DND-41 (cell line): ENCODE measurements around the gene SPATS2.

ENCODE experiments used
- EZH2 ChIP-seq: IDR thresholded peaks from 3 replicates; pipeline ENCODE4 v1.6.1; 2012; ENCODE audit warnings: borderline replicate concordance, low read depth, mild to moderate bottlenecking, moderate library complexity, low read length, inconsistent platforms; ENCODE audit not compliant: severe bottlenecking
- TF ChIP-seq, protein P1 (sequence below): IDR thresholded peaks from 2 replicates; pipeline ENCODE4 v1.5.1; 2012; ENCODE audit warnings: borderline replicate concordance, low read length, moderate library complexity, mild to moderate bottlenecking; ENCODE audit not compliant: poor library complexity, severe bottlenecking; ENCODE audit errors: extremely low read depth

DNA sequence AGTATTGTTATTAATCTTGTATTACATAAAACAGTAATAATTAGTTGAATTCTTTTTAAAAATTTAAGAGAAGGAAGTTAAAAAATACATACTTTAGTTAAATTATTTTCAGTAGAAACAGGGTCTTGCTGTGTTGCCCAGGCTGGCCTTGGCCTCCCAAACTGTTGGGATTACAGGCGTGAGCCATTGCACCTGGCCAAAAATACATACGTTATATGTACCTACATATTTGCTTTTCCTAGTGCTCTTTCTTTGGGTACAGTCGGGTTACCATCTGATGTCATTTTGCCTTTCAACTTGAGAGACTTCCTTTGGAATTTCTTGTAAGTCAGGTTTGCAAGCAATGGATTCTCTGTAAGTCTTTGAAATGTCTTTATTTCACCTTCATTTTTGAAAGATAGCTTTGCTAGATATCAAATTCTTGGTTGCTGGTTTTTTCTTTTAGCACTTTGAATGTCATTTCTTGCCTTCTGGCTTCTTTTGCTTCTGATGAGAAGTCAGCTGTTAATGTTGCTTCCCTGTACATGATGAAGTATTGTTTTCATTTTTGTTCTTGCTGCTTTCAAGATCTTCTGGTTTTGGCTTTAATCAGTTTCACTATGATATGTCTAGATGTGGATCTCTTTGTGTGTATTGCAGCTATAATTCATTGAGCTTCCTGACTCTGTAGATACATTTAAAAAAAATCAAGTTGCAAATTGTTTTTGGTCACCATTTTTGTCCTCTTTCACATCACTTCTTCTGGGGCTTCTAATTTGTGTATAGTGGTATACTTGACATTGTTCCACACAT lies 84.4 kb downstream of the SPATS2 start:
- TF ChIP-seq, protein P1, sequence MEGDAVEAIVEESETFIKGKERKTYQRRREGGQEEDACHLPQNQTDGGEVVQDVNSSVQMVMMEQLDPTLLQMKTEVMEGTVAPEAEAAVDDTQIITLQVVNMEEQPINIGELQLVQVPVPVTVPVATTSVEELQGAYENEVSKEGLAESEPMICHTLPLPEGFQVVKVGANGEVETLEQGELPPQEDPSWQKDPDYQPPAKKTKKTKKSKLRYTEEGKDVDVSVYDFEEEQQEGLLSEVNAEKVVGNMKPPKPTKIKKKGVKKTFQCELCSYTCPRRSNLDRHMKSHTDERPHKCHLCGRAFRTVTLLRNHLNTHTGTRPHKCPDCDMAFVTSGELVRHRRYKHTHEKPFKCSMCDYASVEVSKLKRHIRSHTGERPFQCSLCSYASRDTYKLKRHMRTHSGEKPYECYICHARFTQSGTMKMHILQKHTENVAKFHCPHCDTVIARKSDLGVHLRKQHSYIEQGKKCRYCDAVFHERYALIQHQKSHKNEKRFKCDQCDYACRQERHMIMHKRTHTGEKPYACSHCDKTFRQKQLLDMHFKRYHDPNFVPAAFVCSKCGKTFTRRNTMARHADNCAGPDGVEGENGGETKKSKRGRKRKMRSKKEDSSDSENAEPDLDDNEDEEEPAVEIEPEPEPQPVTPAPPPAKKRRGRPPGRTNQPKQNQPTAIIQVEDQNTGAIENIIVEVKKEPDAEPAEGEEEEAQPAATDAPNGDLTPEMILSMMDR: no peak
- no peak for TF ChIP-seq EZH2
